NCI-H1930 (cell line): Measurements from ENCODE around the gene MAP2K3.
A peak's percentile ranks its signal among the peaks of the same experiment; 100 is the strongest.

Experiments used
- DNase-seq, 2 experiments: peaks; one replicate each; lab custom pipeline; 2025; lab: John Stamatoyannopoulos, UW

The MAP2K3 gene

GRCh38 chr17:21252796-21253645 is 31.5 kb upstream of the MAP2K3 start, which contains the start of gene NATD1:
Gene NATD1 (minus strand): TSS chr17:21253410. CDS start chr17:21253264, 146 bp downstream.
- peak; percentile 66 to 73 for DNase-seq

DNA sequence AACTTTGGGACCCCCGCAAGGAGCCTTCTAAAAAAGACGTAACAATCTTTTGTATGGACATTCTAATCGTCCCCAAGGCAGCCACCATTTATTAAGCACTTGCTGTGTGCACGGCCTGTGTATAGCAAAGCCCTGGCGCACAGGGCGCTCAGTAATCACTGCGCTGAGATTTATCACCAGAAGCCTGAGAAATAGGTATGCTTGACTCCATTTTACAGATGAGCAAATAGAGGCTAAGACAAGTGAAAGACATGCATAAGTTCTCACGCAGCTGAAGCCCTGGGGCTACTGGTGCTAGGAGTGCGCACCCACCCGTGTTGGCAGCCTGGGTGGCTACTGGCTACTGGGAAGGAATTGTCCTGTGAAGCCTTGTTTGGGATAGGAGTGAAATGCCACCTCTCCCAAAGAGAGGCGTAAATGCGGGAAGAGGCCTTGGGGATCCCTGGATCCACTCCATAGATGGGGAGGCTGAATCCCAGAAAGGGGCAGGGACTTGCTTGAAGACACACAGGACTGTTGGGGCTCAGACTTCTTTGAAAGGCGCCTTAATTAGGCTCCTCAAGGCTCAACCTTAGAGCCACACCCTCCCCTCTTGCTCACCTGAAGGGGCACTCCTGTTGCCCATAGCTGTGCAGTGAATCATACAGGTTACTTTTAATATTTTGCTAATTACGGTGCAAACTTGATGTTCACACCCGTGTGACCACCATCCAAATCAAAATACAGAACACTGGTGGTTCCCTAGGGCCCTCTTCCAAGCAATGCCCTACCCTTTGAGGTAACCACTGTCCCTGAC is 30.7 kb upstream of the MAP2K3 start:
- no peak for DNase-seq

- no peak for DNase-seq
These were observed 25.9 kb upstream of the MAP2K3 start for GRCh38 chr17:21258593-21258992.

DNA sequence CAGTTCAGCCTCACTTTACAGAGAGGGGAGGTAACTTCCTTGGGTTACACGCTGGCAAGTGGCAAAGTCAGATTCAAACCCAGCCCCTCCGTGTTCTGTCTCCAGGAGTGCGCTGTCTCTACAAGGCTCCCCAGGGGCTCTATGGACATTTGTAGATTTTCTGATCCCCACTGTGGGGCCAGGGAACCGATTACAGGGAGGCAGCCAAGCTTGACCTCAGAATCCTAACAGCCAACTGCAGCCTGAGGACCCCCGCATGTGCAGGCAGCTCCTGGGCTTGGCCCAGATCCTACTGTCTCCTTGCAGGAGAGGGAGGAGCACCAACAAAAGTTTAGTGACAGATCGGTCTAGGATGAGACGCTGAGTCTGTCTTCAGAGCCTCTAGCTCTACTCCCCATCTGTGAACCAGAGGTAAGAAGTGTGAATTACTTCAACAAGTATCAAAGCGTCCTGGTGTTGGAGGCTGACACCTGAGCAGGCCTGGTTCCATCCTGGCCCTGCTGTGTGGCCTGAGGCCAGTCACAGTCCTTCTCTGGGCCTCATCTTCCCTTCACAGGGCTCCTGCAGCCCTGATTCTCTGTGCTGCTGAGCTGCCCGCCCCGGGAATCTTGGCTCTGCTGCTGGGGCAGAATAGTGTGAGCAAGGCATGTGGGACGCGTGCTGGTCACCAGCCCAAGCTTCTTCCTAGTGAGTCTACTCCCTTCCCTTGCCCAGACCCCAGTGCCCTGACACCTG is 22.1 kb upstream of the MAP2K3 start:
- DNase-seq, result no peak

DNA sequence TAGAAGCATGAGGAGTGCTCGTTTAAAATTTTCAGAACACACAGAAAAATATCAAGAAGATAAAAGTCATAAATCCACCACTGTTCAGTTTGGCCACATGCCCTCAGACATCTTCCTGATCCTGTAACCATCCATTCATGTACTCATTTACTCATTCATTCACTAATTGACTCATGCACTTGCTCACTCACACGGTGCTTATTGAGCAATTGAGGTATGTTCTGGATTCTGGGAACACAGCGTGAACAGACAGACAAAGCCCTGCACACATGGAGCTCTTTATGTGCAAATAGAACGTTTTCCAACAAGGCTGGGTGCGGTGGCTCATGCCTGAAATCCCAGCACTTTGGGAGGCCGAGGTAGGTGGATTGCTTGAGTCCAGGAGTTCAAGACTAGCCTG is 21.1 kb upstream of the MAP2K3 start:
- no peak for DNase-seq

- DNase-seq, result no peak
These were observed 15.8 kb upstream of the MAP2K3 start for GRCh38 chr17:21268596-21269188.

- no peak for DNase-seq
These were observed 15.1 kb upstream of the MAP2K3 start for GRCh38 chr17:21269394-21269793.

DNA sequence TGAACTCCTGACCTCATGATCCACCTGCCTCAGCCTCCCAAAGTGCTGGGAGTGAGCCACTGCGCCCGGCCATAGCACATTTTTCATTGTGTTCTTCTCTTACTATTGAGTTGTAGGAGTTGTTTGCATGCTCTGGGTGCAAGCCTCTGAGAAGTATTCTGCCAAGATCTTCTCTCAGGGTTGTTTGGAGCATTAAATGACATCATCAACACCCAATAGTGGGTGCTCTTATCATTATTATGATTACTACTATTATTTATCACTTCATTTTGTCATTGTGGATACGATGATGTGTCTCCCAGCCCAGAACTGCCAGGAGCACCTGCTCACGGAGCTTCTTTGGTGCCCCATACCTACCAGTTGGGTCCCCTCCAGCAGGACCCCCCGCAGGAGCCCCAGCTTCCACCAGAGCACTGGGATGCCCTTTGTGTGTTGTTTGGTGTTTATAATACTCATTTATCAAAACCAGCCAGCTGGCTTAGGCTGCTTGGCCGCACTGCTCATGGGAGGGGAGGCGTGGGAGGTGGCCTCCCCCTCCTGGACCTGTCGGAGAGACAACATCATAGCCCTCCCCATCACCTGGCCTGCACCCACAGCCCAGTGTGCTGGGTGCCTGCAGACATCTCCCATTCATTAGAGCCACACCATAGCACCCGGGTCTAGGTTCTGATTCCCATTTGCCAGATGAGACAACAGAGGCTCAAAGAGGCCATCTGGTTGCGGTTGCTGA is 12.9 kb upstream of the MAP2K3 start:
- DNase-seq, result no peak

- no peak for DNase-seq
These were observed 12.3 kb upstream of the MAP2K3 start for GRCh38 chr17:21272250-21272649.

GRCh38 chr17:21272881-21273792 is 11.4 kb upstream of the MAP2K3 start:
- DNase-seq, result no peak

GRCh38 chr17:21275047-21275578 is 9.4 kb upstream of the MAP2K3 start:
- DNase-seq, result no peak

GRCh38 chr17:21275579-21276263 is 8.8 kb upstream of the MAP2K3 start:
- DNase-seq, result peak; percentile 76 to 84

DNA sequence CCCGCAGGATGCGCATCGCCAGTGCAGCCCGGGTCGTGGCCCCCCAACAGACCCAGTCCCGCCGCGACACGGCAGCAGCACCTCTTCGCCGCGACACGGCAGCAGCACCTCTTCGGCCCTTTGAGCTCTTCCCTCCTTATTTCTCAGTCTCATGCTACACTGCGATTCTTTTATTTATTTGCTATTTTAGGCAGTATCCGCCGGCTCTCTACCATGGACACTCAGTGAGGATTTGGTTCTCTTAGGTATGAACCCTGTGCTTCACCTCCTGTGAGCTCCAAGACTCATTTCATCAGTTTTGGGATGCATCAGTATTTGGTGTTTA is 8.3 kb upstream of the MAP2K3 start:
- no peak for DNase-seq

DNA sequence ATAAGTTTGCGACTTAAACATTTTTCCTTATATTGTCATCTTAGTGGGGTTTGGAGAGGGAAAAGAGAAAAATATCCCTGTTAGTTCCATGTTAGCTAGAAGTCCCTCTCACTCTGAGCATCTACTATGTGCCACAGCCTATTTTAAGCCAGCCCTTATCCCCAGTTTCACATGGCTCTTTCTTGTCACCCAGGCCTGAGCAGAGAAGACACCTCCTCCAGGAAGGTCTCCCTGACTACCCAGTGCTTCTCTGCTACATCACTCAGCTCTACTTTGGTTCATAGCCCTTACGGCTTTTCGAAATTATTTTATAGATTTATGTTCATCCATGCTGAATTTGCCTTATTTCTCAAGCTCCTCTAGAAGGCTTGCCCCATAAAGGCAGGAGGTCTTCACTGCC is 7.2 kb upstream of the MAP2K3 start:
- DNase-seq, result no peak

DNA sequence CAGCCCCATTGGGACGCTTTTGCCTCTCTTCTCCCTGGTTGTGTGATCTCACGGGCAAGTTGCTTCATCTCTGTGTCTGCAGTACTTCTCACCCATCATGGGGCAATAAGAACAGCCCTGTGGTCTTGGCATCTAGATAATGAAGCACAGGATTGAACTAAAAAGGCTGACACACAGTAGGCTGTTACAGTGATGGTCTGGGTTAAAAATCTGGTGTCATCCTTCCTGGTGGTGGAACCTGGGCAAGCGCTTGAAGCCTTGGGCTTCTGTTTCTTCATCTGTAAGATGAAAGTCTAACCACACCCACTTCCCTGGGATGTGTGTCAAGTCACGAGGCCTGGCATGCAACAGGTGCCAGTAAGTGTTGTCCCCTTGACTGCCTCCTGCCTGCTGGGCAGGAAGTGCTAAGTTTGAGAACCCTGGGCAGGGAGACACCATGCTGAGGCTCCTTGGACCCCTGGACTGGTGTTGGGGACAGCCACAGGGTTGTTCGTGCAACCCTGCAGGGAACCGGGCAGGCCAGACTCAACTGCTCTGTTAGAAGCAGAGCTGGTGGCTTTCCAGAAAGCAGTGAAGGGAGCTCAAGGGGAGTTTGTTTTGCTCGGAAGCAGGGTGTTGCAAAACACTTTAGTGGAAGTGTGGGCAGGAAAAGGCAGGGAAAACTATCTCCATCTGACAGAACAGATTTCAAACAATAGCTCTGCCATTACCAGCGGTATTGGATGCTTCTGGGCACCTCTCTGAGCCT is 5.9 kb upstream of the MAP2K3 start:
- DNase-seq, result no peak

GRCh38 chr17:21279198-21279535 is 5.3 kb upstream of the MAP2K3 start:
- DNase-seq, result no peak

DNA sequence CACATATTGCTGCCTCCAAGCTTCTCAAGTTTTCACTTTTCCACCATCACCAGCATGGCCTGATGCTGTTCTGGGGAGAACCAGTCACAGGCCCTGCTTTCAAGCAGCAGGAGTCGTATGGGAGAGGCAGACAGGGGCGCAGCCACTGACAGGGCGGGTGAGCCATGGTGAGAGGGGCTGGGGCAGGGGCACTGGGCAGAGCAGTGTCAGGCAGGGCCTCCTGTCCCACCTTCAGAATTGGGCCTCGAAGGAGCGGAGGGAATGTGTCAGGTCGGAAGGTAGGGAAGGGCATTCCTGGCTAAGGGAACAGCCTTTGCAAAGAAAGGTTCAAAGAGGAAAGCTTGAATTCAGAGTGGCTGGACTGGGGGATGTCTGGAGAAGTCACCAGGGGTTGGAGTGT is 4.9 kb upstream of the MAP2K3 start:
- DNase-seq, result no peak

- peak; percentile 36 to 71 for DNase-seq
These were observed 4.4 kb upstream of the MAP2K3 start for GRCh38 chr17:21280081-21280518.

- no peak for DNase-seq
These were observed 2.3 kb upstream of the MAP2K3 start for GRCh38 chr17:21282231-21282630.
